ENCODE results near the gene CTDSP1.

CTDSP1 gene

DNA sequence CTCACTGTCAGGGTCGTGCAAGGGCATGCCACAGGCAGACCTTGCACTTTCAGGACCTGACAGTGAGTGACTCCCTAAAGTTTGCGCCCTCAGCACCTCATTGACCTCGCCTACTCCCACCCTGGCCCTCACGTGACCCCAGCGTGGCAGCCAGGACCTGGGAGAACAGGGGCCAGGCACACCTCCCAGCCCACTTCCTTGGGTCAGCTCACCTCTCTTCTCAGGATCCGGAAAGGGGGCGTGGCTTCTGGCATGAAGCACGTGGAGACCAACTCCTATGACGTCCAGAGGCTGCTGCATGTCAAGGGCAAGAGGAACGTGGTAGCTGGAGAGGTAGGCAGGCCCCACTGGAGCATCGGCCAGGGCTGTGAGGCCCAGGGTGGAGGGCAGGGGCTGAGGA is 28.1 kb downstream of the CTDSP1 start:
- DNase-seq = no peak

DNA sequence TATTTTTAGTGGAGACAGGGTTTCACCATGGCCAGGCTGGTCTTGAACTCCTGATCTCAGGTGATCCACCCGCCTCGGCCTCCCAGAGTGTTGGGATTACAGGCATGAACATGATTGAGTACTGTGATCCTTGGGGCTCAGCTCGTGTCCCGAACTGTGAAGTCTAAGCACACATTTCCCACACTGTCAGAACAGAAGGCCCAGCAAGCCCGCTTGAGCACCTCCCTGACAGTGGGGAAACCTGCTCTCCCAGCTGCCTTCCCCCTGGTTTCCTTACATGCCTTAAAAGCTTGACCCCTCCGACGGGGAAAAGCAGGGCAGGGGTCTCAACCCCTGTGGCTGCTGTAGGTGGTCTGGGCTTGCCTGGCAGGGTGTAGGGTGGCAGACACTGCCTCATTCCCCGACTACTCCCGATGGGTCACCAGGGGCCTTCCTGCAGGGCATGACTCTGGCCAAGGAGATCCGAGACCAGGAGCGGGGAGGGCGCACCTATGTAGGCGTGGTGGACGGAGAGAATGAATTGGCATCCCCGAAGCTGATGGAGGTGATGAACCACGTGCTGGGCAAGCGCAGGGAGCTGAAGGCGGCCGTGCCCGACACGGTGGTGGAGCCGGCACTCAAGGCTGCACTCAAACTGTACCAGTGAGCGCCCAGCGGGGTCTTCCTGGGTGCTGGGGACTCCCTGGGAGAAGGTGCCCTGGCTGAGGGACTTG is 29.3 kb downstream of the CTDSP1 start:
- no peak for DNase-seq

DNA sequence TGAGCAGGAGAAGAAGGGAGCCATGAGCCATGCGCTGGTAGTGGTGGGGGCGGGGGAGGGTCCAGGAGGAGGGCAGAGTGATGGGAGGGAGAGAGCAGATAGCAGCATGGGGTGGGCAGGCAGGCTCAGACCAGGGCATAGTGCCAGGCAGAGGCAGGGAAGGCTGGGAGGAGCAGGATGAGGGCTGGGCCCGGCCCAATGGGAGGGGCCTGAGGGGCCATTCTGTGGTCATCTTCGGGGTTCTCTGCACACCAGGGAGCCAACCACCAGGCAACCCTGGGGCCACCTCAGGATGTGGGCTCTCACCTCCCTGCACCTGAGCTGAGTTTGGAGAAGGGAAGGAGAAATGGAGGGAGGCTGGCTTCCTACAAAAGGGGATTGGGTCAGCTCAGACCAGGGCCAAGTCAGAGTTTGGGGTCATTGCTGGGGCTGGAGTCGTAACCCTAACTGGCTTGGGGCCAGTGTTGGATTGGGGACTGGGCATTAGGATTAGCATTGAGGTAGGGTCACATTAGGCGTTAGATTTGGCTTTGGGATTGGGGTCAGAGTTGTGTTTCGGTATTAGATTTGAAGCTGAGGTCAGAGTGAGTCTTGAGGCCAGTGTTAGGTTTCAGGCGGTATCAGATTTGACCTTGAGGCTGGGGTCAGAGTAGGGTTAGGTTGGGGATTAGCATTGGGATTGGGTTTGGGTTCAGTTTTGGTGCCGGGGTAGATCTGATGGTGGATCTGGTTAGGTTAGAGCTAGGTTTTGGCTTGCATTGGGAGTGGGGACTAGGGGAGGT is 30.4 kb downstream of the CTDSP1 start:
- no peak for DNase-seq

DNA sequence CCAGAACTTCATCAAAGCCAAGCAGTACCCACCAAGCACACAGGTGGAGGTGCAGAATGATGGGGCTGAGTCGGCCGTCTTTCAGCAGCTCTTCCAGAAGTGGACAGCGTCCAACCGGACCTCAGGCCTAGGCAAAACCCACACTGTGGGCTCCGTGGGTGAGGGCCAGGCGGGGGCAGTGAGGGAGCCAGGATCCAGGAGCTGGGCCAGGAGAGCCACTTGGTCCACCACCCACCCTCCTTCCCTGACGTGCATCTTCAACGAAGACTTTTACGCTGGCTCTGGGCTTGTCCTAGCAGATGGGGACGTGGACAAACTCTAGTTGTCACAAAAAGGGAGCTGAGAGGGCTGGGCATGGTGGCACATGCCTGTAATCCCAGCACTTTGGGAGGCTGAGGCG is 31.1 kb downstream of the CTDSP1 start:
- DNase-seq = no peak

DNA sequence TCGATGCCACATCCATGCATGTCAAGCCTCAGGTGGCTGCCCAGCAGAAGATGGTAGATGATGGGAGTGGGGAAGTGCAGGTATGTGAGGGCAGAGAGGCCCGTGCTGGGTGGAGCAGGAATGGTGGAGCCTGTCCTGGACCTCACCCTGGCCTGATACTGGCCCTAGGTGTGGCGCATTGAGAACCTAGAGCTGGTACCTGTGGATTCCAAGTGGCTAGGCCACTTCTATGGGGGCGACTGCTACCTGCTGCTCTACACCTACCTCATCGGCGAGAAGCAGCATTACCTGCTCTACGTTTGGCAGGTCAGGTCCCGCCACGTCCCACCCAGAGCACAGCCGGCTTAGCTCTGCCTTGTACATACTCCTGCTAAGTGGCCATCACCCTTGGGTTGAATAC is 32.2 kb downstream of the CTDSP1 start:
- no peak for DNase-seq

DNA sequence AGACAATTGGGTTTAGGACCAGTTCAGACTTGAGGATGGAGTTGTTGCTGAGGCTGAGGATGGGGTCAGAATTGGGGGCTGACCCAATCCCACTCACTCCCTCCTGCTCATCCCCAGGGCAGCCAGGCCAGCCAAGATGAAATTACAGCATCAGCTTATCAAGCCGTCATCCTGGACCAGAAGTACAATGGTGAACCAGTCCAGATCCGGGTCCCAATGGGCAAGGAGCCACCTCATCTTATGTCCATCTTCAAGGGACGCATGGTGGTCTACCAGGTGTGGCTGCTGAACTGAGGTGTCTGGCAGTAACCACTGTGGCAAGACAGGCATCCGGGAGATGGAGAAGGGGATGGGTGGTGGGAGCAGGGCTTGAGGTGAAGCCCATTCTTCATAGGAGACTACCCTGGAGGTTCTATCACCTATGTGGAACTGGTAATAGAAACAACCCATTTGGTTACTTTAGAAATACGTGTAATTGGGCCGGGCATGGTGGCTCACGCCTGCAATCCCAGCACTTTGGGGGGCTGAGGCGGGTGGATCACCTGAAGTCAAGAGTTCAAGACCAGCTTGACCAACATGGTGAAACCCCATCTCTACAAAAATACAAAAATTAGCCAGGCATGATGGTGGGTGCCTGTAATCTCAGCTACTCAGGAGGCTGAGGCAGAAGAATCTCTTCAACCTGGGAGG is 33.2 kb downstream of the CTDSP1 start:
- DNase-seq = no peak

DNA sequence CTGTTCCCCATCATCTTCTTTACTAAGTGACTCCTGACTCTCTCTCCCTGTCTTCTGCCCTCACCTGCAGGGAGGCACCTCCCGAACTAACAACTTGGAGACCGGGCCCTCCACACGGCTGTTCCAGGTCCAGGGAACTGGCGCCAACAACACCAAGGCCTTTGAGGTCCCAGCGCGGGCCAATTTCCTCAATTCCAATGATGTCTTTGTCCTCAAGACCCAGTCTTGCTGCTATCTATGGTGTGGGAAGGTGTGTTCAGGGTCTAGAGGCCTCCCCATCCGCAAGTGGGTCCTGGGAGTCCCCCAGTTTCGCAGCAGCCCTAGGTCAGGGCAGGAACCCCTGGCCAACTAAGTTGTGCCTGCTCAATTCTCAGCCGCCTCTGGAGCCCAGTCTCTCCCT is 34.8 kb downstream of the CTDSP1 start:
- no peak for DNase-seq

DNA sequence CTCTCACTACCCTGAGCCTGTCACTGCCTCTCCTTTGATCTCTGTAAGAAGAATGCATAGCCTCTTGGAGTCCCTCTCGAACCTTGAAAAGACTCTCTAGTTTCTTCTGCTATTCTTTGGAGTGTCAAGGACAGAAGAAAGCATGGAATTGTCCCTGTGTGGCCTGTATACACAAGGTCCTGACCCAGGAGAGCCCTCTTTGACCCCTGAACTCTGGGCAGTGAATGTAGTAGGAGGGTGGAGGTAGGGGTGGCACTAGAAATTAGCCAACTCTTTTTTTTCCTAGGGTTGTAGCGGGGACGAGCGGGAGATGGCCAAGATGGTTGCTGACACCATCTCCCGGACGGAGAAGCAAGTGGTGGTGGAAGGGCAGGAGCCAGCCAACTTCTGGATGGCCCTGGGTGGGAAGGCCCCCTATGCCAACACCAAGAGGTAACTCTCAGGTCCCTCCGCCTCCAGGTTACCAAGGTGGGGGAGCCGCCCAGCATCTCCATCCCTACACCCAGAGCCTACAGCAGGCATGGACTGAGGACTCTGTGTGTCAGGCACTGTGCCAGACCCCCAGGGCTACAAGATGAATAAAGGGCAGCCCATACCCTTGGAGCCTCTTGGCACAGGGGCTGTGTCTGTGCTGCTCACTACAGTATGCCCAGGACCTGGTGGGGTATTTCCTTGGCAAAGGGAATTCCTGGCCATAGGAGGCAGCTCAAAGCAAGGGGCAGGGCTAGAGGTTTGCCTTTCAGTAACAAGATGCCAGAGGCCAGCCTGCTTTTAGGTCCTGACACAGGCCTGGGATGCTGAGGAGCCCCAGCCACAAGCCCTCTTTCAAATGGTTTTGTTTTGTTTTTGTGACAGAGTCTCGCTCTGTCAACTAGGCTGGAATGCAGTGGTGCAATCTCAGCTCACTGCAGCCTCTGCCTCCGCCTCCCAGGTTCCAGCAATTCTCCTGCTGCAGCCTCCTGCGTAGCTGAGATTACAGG is 35.6 kb downstream of the CTDSP1 start:
- DNase-seq = no peak

DNA sequence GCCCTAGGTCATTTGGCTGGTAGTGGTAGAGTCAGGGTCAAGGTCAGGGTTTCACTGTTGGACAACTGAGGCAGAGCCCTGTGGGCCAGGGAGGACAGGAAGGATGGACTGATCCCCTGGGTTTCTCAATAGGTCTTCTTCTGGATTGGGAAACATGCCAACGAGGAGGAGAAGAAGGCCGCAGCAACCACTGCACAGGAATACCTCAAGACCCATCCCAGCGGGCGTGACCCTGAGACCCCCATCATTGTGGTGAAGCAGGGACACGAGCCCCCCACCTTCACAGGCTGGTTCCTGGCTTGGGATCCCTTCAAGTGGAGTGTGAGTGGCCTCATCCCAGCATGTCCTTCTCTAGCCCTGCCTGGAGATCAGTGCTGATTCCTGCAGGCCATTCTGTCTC is 37.3 kb downstream of the CTDSP1 start:
- DNase-seq = no peak

DNA sequence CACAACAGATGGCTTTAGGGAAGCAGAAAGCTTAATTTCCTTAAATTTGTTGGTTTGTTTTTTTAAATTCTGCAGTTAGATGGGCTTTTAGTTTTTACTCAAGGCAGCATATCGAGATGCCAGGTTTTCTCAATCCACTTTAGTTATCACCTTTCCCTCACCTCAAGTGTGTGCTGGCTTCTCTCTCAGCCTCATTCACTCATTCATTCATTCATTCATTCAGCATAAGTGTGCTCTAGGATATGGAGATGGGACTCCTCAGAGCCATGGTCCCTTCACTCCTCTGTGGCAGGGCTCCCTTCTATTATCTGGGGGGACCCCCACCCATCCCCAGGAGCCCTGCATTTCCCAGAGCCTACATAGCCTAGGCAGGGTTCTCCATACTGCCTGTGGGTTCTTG is 38.3 kb downstream of the CTDSP1 start:
- DNase-seq = no peak

DNA sequence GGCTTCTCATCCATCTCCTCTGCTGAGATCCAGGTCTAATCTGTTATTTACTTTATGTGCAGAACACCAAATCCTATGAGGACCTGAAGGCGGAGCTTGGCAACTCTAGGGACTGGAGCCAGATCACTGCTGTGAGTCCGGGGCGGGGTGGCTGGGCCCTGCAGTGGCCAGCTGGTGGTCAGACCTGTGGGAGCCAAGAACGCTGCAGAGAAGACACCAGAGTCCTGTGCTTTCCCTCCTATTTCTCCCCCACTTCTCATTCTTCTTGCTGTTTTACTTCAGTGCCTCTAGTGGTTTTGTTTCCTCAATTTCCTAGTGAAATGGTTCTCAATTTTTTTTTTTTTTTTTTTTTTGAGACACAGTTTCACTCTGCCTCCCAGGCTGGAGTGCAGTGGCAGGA is 38.9 kb downstream of the CTDSP1 start:
- no peak for DNase-seq

DNA sequence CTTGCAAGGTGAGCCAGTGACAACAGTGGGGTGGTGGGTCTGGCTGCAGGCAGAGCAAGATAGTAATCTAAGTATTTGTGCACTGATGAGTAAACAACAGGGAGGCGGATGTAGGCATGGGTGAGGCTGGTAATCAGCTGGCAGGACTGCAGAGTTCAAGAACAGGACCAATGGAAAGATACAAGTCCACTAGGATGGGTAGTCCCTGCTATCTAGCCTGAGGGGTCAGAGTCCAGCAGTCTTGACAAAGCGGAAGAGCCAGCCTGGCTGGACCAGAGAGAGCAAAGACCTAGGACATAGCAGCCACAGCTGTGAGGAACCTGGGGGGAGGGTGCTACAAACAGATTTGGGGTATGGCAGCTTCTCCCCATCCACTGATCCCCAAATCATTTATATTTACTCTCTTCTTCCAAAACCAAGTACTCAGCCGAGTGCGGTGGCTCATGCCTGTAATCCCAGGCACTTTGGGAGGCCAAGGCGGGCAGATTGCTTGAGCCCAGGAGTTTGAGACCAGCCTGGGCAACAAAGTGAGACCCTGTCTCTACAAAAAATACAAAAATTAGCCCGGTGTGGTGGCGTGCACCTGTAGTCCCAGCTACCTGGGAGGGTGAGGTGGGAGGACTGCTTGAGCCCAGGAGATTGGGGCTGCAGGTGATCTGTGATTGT is 45.2 kb downstream of the CTDSP1 start:
- no peak for DNase-seq

DNA sequence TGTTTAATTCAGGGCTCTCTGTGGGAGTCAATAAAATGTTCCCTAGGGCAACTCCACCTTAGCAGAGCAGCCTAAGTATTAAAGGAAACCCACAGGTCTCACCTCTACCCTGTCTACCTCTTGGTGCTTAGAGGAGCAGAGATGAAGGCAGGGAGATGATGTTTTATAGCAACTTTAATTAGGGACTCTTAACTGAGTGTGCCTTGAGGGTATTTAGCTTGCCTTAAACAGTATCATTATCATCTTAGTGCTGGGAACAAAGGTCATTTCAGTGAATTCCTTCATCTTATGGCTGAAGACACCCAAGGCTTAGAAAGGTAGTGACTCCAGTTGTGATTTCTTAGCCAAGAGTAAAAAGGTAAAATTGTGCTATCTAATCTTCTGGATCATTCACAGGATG is 45.9 kb downstream of the CTDSP1 start:
- DNase-seq = no peak

DNA sequence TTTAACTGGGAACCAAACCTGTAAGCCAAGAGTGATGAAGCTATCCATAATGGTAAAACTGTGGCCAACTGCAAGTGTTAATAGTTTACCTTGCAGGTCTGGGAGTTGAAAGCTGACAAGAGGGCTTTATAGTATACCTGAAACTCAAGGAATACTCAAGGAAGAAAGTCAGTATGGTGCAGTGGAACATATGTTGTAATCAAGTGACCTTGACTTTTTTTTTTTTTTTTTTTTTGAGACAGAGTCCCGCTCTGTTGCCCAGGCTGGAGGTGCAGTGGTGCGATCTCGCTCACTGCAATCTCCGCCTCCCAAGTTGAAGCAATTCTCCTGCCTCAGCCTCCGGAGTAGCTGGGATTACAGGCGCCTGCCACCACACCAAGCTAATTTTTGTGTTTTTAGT is 46.9 kb downstream of the CTDSP1 start:
- no peak for DNase-seq

DNA sequence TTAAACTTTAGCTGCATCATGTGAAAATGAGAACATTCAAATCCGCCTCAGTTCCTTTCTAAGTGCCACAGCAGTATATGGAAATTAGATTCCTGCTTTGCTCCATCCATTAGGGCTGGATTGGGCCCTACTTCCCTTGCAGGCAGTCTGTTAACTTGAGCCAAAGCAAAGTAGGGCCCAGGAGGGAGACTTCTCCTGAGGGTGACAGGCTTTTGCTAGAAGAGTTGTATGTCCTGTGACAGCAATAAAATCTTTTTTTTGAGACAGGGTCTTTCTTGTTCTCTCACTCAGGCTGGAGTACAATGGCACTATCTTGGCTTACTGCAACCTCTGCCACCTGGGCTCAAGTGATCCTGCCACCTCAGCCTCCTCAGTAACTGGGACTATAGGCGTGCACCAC is 47.4 kb downstream of the CTDSP1 start:
- no peak for DNase-seq

DNA sequence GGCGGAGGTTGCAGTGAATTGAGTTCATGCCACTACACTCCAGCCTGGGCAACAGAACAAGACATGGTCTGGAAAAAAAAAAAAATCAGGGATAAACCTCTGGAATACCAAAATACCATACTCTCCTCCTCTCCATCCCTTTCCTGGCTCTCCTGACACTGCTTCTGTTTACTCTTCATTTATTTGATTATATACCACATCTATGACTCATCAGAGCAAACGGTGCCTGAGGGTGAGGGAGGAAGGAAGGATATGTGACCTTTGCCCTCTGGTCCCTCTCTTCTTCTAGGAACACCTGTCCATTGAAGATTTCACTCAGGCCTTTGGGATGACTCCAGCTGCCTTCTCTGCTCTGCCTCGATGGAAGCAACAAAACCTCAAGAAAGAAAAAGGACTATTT is 49.3 kb downstream of the CTDSP1 start:
- no peak for DNase-seq

DNA sequence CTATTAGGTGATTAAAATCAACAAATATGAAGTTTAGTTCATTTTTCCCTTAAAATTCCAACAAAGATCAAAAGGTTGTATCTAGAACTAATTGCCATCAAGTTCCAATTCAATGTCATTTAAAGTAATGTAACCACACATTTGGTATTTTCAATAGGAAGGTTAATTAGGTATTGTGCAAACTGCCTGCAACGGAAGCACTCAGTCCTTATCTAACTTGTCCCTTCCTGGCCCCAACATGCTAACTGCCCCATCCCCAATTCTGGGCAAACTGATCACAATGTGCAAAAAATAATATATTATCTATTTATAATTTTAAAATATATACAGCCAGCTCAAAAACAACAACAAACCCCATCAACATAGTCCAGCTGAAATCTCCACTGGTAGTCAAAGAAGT is 52.4 kb downstream of the CTDSP1 start:
- DNase-seq = no peak
